ENCODE data around the gene VPS54.

DNA sequence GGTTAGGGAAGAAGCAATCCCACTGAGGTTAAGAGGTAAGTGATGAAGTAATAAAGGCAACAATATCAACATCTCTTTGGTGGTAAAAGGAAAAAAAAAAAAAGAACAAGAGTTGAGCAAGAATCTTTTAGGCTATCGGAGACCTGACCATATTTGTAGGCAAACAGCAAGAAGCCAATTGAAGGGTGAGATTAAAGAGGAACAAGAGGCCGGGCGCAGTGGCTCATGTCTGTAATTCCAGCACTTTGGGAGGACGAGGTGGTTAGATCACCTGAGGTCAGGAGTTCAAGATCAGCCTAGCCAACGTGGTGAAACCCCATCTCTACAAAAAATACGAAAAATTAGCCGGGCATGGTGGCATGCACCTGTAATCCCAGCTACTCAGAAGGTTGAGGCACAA, 11.3 kb downstream of the VPS54 start:
- TF ChIP-seq, protein P1, sequence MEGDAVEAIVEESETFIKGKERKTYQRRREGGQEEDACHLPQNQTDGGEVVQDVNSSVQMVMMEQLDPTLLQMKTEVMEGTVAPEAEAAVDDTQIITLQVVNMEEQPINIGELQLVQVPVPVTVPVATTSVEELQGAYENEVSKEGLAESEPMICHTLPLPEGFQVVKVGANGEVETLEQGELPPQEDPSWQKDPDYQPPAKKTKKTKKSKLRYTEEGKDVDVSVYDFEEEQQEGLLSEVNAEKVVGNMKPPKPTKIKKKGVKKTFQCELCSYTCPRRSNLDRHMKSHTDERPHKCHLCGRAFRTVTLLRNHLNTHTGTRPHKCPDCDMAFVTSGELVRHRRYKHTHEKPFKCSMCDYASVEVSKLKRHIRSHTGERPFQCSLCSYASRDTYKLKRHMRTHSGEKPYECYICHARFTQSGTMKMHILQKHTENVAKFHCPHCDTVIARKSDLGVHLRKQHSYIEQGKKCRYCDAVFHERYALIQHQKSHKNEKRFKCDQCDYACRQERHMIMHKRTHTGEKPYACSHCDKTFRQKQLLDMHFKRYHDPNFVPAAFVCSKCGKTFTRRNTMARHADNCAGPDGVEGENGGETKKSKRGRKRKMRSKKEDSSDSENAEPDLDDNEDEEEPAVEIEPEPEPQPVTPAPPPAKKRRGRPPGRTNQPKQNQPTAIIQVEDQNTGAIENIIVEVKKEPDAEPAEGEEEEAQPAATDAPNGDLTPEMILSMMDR (IDR thresholded peaks at IDR 0.05) = no peak
- TF ChIP-seq POLR2AphosphoS5 (IDR thresholded peaks at IDR 0.05; ENCODE audit: low read depth, low read length) = no peak
